ENCODE measurements around the gene TRPM8.

TRPM8 gene

GRCh38 chr2:233976087-233976486 lies 58.9 kb downstream of the TRPM8 start:
- no peak for DNase-seq (ENCODE audit: low spot score)

- DNase-seq (ENCODE audit: low spot score) = peak; percentile 10
These were observed 59.6 kb downstream of the TRPM8 start for GRCh38 chr2:233976690-233977294.

GRCh38 chr2:233977296-233977837 lies 60.2 kb downstream of the TRPM8 start:
- DNase-seq (ENCODE audit: low spot score) = no peak

- DNase-seq (ENCODE audit: low spot score) = no peak
These were observed 62.6 kb downstream of the TRPM8 start for GRCh38 chr2:233979748-233980147.

GRCh38 chr2:233980955-233981561 lies 63.9 kb downstream of the TRPM8 start:
- no peak for DNase-seq (ENCODE audit: low spot score)

GRCh38 chr2:233981574-233982420 lies 64.6 kb downstream of the TRPM8 start:
- no peak for DNase-seq (ENCODE audit: low spot score)

- DNase-seq (ENCODE audit: low spot score) = no peak
These were observed 65.4 kb downstream of the TRPM8 start for GRCh38 chr2:233982421-233983121.

GRCh38 chr2:233983445-233983844 lies 66.3 kb downstream of the TRPM8 start:
- DNase-seq (ENCODE audit: low spot score) = no peak

GRCh38 chr2:233988581-233988980 lies 71.4 kb downstream of the TRPM8 start:
- DNase-seq (ENCODE audit: low spot score) = no peak

- no peak for DNase-seq (ENCODE audit: low spot score)
These were observed 72.2 kb downstream of the TRPM8 start for GRCh38 chr2:233989221-233989858.

- DNase-seq (ENCODE audit: low spot score) = no peak
These were observed 73.2 kb downstream of the TRPM8 start for GRCh38 chr2:233990261-233990798.

GRCh38 chr2:233991196-233991595 lies 74.0 kb downstream of the TRPM8 start:
- DNase-seq (ENCODE audit: low spot score) = no peak

- DNase-seq (ENCODE audit: low spot score) = no peak
These were observed 75.5 kb downstream of the TRPM8 start for GRCh38 chr2:233992513-233993217.

GRCh38 chr2:233993461-233993860 lies 76.3 kb downstream of the TRPM8 start:
- no peak for DNase-seq (ENCODE audit: low spot score)

GRCh38 chr2:233994151-233994550 lies 77.0 kb downstream of the TRPM8 start:
- no peak for DNase-seq (ENCODE audit: low spot score)

GRCh38 chr2:233996000-233996399 lies 78.8 kb downstream of the TRPM8 start:
- DNase-seq (ENCODE audit: low spot score) = no peak

- DNase-seq (ENCODE audit: low spot score) = no peak
These were observed 79.3 kb downstream of the TRPM8 start for GRCh38 chr2:233996461-233996860.

- DNase-seq (ENCODE audit: low spot score) = no peak
These were observed 80.5 kb downstream of the TRPM8 start for GRCh38 chr2:233997707-233998106.

- DNase-seq (ENCODE audit: low spot score) = no peak
These were observed 82.0 kb downstream of the TRPM8 start for GRCh38 chr2:233999182-233999581.

GRCh38 chr2:234001380-234002160 lies 84.4 kb downstream of the TRPM8 start:
- DNase-seq (ENCODE audit: low spot score) = no peak

All from germinal center (tissue), 1 donor.